Neural crest cell (in vitro differentiated cells): ENCODE results near the gene YIPF2. TPM values are rescaled to one million over a fixed set of nuclear protein-coding genes. Genes with fewer than 3 reads are reported as not detected.

Experiments
- DNase-seq: peaks from one replicate; pipeline ENCODE4 v3.0.0; 2021; ENCODE audit warnings: low read depth, mixed read lengths, low spot score
- H3K27ac Mint-ChIP-seq: one replicate; pipeline ENCODE4 v1.8.0; 2021; ENCODE audit warnings: mild to moderate bottlenecking, mixed read lengths; ENCODE audit not compliant: unreplicated experiment
- H3K27me3 Mint-ChIP-seq: 2 replicates; pipeline ENCODE4 v1.8.0; 2021; ENCODE audit warnings: low read depth, mild to moderate bottlenecking, mixed read lengths
- H3K36me3 Mint-ChIP-seq: 2 replicates; pipeline ENCODE4 v1.8.0; 2021; ENCODE audit warnings: low read depth, mild to moderate bottlenecking, mixed read lengths
- H3K4me1 Mint-ChIP-seq: 2 replicates; pipeline ENCODE4 v1.8.0; 2021; ENCODE audit warnings: mixed read lengths
- H3K4me3 Mint-ChIP-seq: one replicate; pipeline ENCODE4 v1.8.0; 2021; ENCODE audit warnings: mild to moderate bottlenecking, mixed read lengths
- H3K9me3 Mint-ChIP-seq: 2 replicates; pipeline ENCODE4 v1.8.0; 2021; ENCODE audit warnings: mixed read lengths
- CTCF ChIP-seq: fragments of 200-600 bp; sonication (generic); conservative IDR thresholded peaks from 2 replicates; pipeline ENCODE4 v1.5.0; 2021; ENCODE audit warnings: antibody characterized with exemption, mild to moderate bottlenecking
- total RNA-seq: library from RNA; stranded (reverse); gene quantifications from 2 replicates; pipeline ENCODE4 v1.2.1, GENCODE V29; 2021

YIPF2 gene
- total RNA-seq, 1 donor from 2014 or later, result 22.0 TPM

- TF ChIP-seq CTCF, result no peak
- no peaks in the 10 kb centered on the region for H3K9me3 Mint-ChIP-seq
- H3K4me3 Mint-ChIP-seq, result peak overlapping the region; percentile 62
Measured at GRCh38 chr19:10968527-10969135, 40.2 kb upstream of the YIPF2 start.

GRCh38 chr19:10966809-10967208 lies 38.4 kb upstream of the YIPF2 start:
- no peak for TF ChIP-seq CTCF

More at GRCh38 chr19:10968527-10969135, 40.2 kb upstream of the YIPF2 start:
- Mint-ChIP-seq H3K4me1 (peaks cover 54% of the 10 kb centered on the region), H3K27me3 (no peaks in the 10 kb centered on the region), H3K27ac (no peak overlapping the region), H3K36me3 (peaks cover 2% of the 10 kb centered on the region)
- DNase-seq, result no peak

GRCh38 chr19:10965398-10965797 lies 37.0 kb upstream of the YIPF2 start:
- no peak for DNase-seq
- TF ChIP-seq CTCF, result no peak
- Mint-ChIP-seq H3K27me3 (peaks cover 4% of the 10 kb centered on the region), H3K9me3 (no peaks in the 10 kb centered on the region), H3K4me1 (peaks cover 55% of the 10 kb centered on the region), H3K27ac (peak overlapping the region; percentile 17), H3K4me3 (peak overlapping the region; percentile 96), H3K36me3 (peaks cover 2% of the 10 kb centered on the region)

More at GRCh38 chr19:10966809-10967208, 38.4 kb upstream of the YIPF2 start:
- Mint-ChIP-seq H3K4me1 (peaks cover 62% of the 10 kb centered on the region), H3K9me3 (no peaks in the 10 kb centered on the region), H3K27ac (no peak overlapping the region), H3K4me3 (peak overlapping the region; percentile 54), H3K27me3 (peaks cover under 1% of the 10 kb centered on the region), H3K36me3 (peaks cover 2% of the 10 kb centered on the region)
- DNase-seq, result no peak

GRCh38 chr19:10964903-10965302 lies 36.5 kb upstream of the YIPF2 start:
- H3K27me3 Mint-ChIP-seq, result peaks cover 4% of the 10 kb centered on the region
- peaks cover 50% of the 10 kb centered on the region for H3K4me1 Mint-ChIP-seq
- DNase-seq, result no peak
- TF ChIP-seq CTCF, result peak; percentile 33
- H3K4me3 Mint-ChIP-seq, result peak overlapping the region; percentile 96
- H3K9me3 Mint-ChIP-seq, result no peaks in the 10 kb centered on the region
- no peak overlapping the region for H3K27ac Mint-ChIP-seq
- H3K36me3 Mint-ChIP-seq, result peaks cover 2% of the 10 kb centered on the region

GRCh38 chr19:10963865-10964264 lies 35.4 kb upstream of the YIPF2 start:
- Mint-ChIP-seq H3K9me3 (no peaks in the 10 kb centered on the region), H3K4me1 (peaks cover 48% of the 10 kb centered on the region), H3K27me3 (peaks cover 4% of the 10 kb centered on the region), H3K36me3 (peaks cover 2% of the 10 kb centered on the region), H3K4me3 (peak overlapping the region; percentile 96), H3K27ac (no peak overlapping the region)
- no peak for TF ChIP-seq CTCF
- DNase-seq, result no peak
